GM18951 (cell line): Measurements from ENCODE around the gene RNH1.

Experiments used
- POLR2A ChIP-seq: IDR thresholded peaks from 4 replicates; pipeline ENCODE4 v1.6.1; 2011; ENCODE audit warnings: mild to moderate bottlenecking; ENCODE audit not compliant: insufficient read length, insufficient read depth; ENCODE audit errors: extremely low read depth
- in situ Hi-C: fragments of 300-500 bp; cut with MboI; formaldehyde crosslinking; loops from one replicate; pipeline ENCODE4 v1.12.0; 2022; ENCODE audit warnings: low sequenced_read_pairs, mixed read lengths, inconsistent platforms; ENCODE audit not compliant: unreplicated experiment

The RNH1 gene

DNA sequence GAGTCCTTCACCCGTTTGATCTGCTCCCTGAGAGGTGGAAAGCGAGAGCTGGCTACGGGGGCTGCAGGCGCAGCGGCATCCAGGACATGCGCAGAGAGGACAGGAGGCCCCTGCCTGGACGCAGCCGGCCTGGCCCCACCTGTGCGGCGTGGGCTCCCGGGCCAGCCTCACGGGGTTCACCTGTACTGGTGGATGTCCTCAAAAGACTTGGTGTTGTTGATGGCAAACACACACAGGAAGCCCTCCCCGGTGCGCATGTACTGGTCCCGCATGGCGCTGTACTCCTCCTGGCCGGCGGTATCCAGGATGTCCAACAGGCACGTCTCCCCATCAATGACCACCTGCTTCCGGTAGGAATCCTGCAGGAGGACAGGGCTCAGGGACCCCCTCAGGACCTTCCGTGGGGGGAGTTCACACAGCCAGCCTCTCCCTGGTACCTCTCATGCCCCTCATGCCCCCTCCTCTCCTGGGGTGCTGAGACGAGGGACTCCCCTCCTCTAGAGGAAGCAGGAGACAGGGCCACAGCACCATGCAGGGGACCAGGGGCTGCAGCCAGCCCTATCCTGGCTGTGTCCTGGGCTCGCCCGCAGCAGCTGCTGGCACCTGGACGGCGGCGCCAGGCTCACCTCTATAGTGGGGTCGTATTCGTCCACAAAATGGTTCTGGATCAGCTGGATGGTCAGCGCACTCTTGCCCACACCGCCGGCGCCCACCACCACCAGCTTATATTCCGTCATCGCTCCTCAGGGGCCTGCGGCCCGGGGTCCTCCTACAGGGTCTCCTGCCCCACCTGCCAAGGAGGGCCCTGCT is 26.7 kb upstream of the RNH1 start:
- no peak for TF ChIP-seq POLR2A
- in situ Hi-C loops = no loop called here

DNA sequence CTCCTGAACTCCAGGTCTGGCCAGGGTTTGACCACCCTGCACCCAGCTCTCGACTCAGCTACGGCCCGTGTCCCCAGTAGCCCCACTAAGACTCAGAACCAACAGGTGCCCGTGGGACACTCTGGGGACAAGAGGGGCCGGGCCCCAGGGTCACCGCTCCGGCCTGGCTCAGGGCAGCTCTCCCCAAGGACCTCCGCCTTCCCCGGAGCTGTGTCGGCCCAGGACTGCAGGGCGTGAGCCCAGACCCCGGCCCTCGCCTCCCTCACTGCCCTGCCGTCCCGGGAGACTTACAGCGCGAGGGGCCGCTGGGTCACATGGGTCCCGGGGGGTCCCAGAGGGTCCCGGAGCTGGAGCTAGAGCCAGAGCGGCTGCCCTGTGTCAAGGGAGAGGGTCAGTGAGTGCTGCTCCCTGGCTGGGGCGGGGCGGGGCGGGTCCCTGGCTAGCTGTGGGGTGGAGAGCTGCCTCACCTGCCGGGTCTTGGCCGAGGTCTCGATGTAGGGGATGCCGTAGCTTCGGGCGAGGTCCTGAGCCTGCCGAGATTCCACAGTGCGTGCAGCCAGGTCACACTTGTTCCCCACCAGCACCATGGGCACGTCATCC is 26.0 kb upstream of the RNH1 start:
- in situ Hi-C loops = no loop called here
- TF ChIP-seq POLR2A = no peak

DNA sequence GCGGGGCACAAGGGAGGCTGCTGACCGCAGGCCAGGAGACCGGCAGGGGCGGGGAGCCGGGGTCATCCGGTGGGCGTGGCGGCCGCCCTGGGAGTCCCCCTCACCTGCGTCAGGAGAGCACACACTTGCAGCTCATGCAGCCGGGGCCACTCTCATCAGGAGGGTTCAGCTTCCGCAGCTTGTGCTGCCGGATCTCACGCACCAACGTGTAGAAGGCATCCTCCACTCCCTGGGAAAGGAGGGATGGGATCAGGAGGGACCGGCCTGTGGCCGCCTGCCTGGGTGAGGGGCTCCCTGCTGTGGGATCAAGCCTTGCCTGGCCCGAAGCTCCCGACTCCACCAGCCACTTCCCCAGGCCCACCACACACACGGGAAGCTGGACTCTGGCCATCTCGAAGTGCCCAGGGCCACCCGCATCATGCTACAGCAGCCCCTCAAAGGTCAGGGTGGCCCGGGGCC is 25.5 kb upstream of the RNH1 start:
- no peak for TF ChIP-seq POLR2A
- in situ Hi-C loops = no loop called here

DNA sequence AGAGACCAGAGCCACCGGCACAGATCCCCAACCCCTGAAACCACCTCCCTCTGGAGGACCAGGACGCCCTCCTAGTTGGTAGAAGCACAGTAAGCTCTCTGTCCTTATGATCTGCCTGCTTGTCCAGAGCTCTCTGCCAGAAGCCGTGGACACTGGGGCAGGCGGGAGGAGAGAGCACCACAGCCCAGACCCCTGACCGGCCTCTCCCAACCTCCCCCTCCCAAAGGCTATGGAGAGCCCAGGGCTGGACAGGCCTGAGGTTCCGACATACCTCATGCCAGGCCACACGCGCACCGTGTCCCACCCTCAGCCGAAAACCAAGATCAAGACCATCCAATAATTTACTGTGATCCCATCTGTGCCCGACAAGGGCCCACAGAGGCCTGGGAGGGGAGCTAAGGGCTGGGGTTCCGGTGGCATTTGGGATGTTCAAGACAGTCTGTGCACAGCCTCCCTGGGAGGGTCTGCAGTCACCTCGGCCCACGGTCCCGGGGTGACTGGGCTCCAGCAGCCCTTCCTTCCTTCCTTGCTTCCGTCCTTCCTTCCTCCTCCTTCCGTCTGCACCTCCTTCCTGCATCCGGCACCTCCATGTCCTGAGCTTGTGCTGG is 25.0 kb upstream of the RNH1 start:
- TF ChIP-seq POLR2A = no peak
- in situ Hi-C loops = no loop called here

DNA sequence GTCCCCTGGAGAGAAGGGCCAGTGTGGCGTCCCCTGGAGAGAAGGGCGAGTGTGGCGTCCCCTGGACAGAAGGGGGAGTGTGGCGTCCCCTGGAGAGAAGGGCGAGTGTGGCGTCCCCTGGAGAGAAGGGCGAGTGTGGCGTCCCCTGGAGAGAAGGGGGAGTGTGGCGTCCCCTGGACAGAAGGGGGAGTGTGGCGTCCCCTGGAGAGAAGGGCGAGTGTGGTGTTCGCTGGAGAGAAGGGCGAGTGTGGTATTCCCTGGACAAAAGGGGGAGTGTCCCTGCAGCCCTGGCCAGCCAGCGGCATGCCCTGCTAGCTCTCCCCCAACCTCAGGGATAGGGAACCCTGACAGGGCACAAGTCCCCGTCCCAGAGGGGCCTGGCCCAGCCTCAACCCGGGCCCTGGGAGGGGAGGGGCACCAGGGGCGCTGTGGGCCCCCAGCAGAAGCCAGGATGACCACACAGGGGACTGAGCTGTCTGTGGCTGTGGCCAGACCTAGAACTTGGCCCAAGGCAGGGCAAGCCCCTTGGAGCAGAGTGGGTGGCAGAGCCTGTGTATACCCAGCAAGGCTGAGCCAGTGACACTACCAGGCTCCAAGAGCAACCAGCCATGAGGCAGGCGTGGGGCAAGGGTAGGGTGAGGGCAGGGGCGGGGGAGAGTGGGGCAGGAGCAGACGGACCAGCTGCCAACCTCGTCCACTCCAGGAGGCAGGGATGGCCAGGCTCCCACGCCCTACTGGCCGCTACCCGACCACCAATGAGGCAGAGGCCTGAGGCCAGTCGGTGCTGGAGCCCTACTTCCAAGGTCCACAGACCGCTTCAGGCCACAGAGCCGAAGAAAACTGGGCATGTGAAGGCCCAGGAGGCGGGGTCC is 24.2 kb upstream of the RNH1 start:
- in situ Hi-C loops = no loop called here
- TF ChIP-seq POLR2A = no peak

DNA sequence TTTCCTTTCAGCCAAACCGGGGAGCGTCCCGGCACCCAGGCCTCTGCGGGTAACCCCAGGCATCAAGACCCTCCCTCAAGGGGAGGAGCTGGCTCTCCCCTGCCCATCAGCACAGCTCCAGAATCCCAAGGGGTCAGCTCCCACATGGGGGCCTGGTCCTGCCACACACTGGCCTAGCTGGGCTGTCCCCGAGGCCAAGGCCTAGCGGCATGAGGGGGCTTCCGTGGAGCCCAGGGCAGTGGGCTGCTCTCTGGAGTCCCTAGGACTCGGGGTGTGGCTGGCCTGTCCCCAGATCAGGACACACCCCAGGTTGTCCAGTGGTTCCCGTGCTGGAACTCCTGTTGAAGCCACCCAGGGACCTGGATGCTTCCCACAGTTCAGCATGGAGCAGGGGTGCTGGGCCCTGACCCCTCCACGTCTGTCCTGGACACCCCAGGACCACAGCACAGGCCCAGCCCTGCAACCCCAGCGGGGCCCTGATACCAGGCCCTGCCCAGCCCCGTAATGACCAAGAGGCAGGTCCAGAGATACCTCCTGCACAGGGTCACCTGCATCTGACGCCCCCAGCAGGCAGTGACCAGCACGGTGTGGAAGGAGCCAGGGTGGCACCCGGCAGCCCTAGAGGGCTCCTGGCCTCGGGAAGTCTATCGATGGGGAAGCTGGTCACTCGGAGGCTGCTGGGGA is 22.8 kb upstream of the RNH1 start:
- in situ Hi-C loops = no loop called here
- TF ChIP-seq POLR2A = no peak

DNA sequence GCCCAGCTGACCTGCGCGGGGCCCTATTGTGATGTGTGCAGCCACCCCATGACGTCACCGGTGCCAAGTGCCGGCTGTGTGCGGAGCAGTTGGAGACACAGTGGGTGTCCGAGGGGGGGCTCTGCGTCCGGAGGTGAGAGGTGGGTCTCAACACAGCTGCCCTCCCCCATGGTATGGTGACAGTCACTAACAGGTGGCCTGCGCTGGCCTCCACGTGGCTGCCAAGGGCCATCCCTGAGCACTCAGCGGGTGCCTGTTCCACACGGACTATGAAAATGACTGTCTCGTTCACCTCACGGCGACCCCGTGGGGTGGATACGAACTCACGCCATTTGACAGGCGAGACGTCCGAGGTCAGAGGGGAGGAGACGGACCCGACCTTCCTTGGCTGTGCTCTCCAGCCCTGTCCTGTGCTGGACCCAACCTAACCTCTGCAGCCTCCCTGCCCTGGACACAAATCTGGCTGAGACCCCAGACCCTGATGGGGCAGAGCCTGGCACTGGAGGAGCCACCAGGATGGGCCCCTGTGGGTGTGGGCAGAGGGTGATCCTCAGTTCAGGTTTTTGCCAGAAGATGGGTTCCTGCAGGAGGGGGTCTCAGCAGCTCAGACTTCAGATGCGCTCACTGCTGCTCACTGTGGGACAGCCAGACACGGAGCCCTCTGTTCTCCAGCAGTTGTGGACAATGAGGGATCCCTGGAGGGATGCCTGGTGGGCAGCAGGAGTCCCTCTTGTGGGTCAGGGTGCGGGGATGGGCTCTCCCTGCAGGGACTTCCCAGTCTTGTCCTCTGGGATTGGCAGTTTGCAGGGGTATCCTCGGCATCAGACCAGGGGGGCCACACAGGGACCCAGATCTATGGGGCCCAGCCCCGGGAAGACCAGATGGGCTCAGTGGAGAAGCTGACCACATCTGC is 22.0 kb upstream of the RNH1 start:
- in situ Hi-C loops = no loop called here

DNA sequence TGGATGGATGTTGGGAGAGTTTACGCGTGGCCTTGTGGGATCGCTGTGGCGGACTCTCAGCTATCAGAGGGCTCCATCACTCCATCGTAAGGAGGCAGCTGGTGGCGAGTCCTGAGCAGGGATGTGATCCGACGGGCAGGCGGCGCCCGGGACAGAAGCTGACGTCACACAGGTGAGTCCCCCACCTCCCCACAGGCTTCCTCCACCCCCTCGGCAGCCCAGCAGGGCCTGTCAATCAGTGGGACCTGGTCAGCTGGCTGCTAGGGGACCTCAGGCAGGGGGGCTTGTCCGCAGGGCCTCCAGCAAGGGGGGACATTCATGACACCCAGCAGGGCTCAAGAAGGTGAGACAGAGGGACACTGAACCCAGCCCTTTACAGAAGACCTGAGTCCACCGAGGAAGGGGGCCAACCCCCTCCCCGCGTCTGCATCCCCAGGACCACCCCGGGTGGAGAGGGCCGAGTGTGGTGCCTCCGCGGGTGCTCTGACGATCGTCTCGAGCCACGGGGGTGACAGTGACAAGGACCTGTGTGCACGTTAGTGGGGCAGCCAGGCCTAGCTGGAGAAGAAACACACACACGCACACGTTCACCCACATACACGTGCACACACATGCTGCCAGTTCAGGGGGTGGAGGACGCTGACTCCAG is 21.2 kb upstream of the RNH1 start:
- in situ Hi-C loops = no loop called here
- TF ChIP-seq POLR2A = no peak

More for the DNA sequence above, 22.0 kb upstream of the RNH1 start:
- no peak for TF ChIP-seq POLR2A

DNA sequence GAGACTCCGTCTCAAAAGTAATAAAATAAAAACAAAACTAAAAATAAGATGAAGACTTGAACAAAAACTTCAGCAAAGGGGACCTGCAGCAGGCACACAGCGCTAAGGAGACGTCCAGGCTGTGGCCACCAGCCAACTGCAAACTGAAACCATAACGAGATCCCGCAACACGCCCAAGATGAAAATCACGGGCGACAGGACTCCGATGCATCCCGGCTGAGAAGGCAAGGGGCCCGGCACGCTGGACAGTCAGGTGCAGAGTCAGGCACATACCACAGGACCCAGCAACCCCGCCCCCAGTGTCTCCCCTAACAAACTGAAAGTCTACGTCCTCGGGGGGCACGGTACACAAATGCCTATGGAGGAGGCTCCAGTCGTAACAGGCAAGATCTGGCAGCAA is 19.1 kb upstream of the RNH1 start:
- in situ Hi-C loops = no loop called here
- TF ChIP-seq POLR2A = no peak

DNA sequence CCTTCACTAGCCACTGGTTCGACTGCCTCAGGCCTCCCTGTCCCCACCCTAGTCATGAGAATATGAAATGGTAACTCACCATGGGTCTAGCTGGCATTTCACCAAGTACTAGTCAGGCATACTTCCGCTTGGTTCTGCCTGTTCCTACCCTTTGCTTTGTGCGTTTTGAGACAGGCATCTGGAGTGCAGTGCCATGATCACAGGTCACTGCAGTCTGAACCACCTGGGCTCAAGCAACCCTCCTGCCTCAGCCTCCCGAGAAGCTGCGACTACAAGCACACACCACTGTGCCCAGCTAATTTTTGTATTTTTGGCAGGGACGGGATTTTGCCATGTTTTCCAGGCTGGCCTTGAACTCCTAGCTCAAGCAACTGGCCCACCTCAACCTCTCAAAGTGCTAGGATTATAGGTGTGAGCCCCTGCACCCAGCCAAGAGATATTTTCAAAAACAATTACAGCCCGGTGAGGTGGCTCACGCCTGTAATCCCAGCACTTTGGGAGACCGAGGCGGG is 14.2 kb upstream of the RNH1 start:
- in situ Hi-C loops = no loop called here
- TF ChIP-seq POLR2A = no peak
